ENCODE data around the gene CRLF2. TPM values are rescaled to one million over a fixed set of nuclear protein-coding genes. Genes with fewer than 3 reads are reported as not detected.
A peak's percentile ranks its signal among the peaks of the same experiment; 100 is the strongest.

Gene CRLF2
- total RNA-seq, 1 experiment from 2014 or later: 0.34 TPM

DNA sequence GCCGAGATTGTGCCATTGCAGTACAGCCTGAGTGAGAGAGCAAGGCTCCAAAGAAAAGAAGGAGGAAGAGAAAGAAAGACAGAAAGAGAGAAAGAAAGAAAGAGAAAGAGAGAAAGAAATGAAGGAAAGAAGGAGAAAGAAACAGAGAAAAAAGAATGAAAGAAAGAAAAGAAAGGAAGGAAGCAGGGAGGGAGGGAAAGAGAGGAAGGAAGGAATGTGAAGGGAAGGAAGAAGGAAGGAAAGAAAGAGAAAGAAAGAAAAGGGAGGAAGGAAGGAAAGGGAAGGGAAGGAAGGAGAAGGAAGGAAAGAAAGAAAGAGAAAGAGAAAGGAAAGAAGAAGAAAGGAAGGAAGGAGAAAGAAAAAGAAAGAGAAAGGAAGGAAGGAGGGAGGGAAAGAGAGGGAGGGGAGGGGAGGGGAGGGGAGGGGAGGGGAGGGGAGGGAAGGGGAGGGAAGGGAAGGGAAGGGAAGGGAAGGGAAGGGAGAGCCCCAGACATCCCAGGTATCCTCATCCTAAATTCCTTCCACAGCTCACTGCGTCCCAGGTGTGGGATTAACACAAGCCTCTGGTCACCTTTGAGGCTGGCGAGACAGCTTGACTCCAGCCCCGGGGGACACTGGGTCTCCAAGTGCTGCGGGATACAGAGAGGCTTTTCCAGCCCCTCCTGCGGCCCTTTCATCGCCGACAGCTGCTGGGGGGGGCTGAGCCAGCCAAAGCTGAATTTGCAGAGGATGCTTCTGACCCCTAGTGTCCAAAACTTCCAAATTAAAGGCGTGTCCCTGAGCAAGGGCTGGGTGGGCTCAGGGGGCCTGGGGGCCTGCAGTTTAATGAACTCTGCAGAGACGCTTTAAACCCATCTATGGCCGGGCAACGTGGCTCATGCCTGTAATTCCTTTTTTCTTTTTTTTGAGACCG is 32.0 kb upstream of the CRLF2 start:
- no peaks in the 10 kb centered on the region for H3K36me3 ChIP-seq (ENCODE audit: control insufficient read depth in 1 of 2, insufficient read depth in 2 of 2, low read length in 2 of 2)
- H3K4me1 ChIP-seq (ENCODE audit: control insufficient read depth in 1 of 2, insufficient read depth in 2 of 2, low read length in 2 of 2): peaks cover 7 to 43% of the 10 kb centered on the region in 2 experiments
- CTCF ChIA-PET: no interaction called here
- H4K20me1 ChIP-seq (ENCODE audit: insufficient read depth): no peaks in the 10 kb centered on the region
- no peaks in the 10 kb centered on the region for H3K79me2 ChIP-seq (ENCODE audit: insufficient read depth, low read length)
- H3K27ac ChIP-seq (ENCODE audit: low read depth, low read length): no peak overlapping the region
- TF ChIP-seq, protein P1, sequence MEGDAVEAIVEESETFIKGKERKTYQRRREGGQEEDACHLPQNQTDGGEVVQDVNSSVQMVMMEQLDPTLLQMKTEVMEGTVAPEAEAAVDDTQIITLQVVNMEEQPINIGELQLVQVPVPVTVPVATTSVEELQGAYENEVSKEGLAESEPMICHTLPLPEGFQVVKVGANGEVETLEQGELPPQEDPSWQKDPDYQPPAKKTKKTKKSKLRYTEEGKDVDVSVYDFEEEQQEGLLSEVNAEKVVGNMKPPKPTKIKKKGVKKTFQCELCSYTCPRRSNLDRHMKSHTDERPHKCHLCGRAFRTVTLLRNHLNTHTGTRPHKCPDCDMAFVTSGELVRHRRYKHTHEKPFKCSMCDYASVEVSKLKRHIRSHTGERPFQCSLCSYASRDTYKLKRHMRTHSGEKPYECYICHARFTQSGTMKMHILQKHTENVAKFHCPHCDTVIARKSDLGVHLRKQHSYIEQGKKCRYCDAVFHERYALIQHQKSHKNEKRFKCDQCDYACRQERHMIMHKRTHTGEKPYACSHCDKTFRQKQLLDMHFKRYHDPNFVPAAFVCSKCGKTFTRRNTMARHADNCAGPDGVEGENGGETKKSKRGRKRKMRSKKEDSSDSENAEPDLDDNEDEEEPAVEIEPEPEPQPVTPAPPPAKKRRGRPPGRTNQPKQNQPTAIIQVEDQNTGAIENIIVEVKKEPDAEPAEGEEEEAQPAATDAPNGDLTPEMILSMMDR (IDR thresholded peaks at IDR 0.05 in 2 of 3, conservative IDR thresholded peaks at IDR 0.05 in 1 of 3; ENCODE audit: borderline replicate concordance in 1 of 3, insufficient read depth in 1 of 3, low read depth in 2 of 3, low read length in 2 of 3): peak in 2 of 3 experiments; percentile 24 to 33; a peak in 3 of 6 replicates
- TF ChIP-seq TCF7L2 (IDR thresholded peaks at IDR 0.05; ENCODE audit: borderline replicate concordance, extremely low read depth, insufficient read depth, insufficient read length) (peak; percentile 84), SIN3A (IDR thresholded peaks at IDR 0.05; ENCODE audit: low read depth) (no peak)
- no peak overlapping the region for H2AFZ ChIP-seq (ENCODE audit: low read depth, low read length, poor library complexity, severe bottlenecking)
- RAD21 ChIA-PET (ENCODE audit: low non-redundant PET in 1 of 2, low total read pairs in 2 of 2, uncharacterized antibody in 2 of 2, unreplicated experiment in 2 of 2): no interaction called here
- no peak for DNase-seq (ENCODE audit: low read depth, low spot score)
- H3K4me3 ChIP-seq (replicated peaks in 1 of 2; ENCODE audit: low read depth in 1 of 2, low read length in 2 of 2): no peak overlapping the region; a peak in 1 of 4 replicates
- no peaks in the 10 kb centered on the region for H3K9me2 ChIP-seq (ENCODE audit: insufficient read depth)
- H3K27me3 ChIP-seq (ENCODE audit: insufficient read depth, low read length): no peaks in the 10 kb centered on the region
- intact Hi-C loops (cut with micrococcal nuclease): no loop called here
- no peak overlapping the region for H3K9ac ChIP-seq (ENCODE audit: low read length)
- POLR2A ChIA-PET: no interaction called here
- H3K4me2 ChIP-seq (ENCODE audit: low read length): peak overlapping the region; percentile 63
- no peaks in the 10 kb centered on the region for H3K9me3 ChIP-seq (ENCODE audit: control insufficient read depth in 1 of 2, insufficient read depth in 1 of 2, low read depth in 1 of 2, low read length in 2 of 2)
- BruUV-seq (replicated peaks): no TSS peak
- ATAC-seq: peak; percentile 39

DNA sequence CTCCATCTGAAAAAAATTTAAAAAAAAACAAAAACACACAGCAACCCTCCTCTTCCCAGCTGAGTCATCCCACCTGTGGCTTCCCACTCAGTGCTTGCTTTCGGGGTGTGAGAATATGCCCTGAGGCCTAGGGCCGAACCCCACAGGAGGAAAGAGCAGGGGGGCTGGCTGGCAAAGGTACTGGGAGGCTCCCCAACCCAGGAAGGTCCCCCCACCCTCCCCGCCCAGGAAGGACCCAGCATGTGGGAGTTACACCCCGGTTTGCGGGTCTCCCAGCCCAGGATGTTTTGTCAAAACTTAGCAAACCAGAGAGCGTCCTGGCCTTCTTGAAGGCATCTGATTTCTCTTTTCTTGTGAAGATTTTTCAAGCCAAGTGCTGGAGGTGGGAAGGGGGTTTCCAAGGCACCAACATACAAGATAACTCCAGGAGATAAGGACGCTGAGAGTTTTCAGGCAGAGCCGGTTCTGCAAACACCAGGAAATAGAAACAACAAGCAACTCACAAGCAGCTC is 30.5 kb upstream of the CRLF2 start:
- no peak for ATAC-seq
- Histone ChIP-seq H3K4me2 (ENCODE audit: low read length) (no peak overlapping the region), H3K9me3 (ENCODE audit: control insufficient read depth in 1 of 2, insufficient read depth in 1 of 2, low read depth in 1 of 2, low read length in 2 of 2) (no peaks in the 10 kb centered on the region), H3K4me3 (replicated peaks in 1 of 2; ENCODE audit: low read depth in 1 of 2, low read length in 2 of 2) (no peak overlapping the region), H3K27me3 (ENCODE audit: insufficient read depth, low read length) (no peaks in the 10 kb centered on the region), H3K4me1 (ENCODE audit: control insufficient read depth in 1 of 2, insufficient read depth in 2 of 2, low read length in 2 of 2) (peaks cover 0 to 31% of the 10 kb centered on the region in 2 experiments; a peak in 3 of 4 replicates), H3K79me2 (ENCODE audit: insufficient read depth, low read length) (no peaks in the 10 kb centered on the region), H3K27ac (ENCODE audit: low read depth, low read length) (no peak overlapping the region), H3K9ac (ENCODE audit: low read length) (no peak overlapping the region), H2AFZ (ENCODE audit: low read depth, low read length, poor library complexity, severe bottlenecking) (no peak overlapping the region), H4K20me1 (ENCODE audit: insufficient read depth) (no peaks in the 10 kb centered on the region), H3K36me3 (ENCODE audit: control insufficient read depth in 1 of 2, insufficient read depth in 2 of 2, low read length in 2 of 2) (no peaks in the 10 kb centered on the region), H3K9me2 (ENCODE audit: insufficient read depth) (no peaks in the 10 kb centered on the region)
- POLR2A ChIA-PET: no interaction called here
- RAD21 ChIA-PET (ENCODE audit: low non-redundant PET in 1 of 2, low total read pairs in 2 of 2, uncharacterized antibody in 2 of 2, unreplicated experiment in 2 of 2): no interaction called here
- DNase-seq (ENCODE audit: low read depth, low spot score): no peak
- CTCF ChIA-PET: no interaction called here
- intact Hi-C loops (cut with micrococcal nuclease): no loop called here
- BruUV-seq (replicated peaks): no TSS peak
- TF ChIP-seq, protein P2, sequence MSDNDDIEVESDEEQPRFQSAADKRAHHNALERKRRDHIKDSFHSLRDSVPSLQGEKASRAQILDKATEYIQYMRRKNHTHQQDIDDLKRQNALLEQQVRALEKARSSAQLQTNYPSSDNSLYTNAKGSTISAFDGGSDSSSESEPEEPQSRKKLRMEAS (IDR thresholded peaks at IDR 0.05): no peak
- TF ChIP-seq ZNF274 (IDR thresholded peaks at IDR 0.05; ENCODE audit: low read depth, low read length): no peak
- TF ChIP-seq, protein P3, sequence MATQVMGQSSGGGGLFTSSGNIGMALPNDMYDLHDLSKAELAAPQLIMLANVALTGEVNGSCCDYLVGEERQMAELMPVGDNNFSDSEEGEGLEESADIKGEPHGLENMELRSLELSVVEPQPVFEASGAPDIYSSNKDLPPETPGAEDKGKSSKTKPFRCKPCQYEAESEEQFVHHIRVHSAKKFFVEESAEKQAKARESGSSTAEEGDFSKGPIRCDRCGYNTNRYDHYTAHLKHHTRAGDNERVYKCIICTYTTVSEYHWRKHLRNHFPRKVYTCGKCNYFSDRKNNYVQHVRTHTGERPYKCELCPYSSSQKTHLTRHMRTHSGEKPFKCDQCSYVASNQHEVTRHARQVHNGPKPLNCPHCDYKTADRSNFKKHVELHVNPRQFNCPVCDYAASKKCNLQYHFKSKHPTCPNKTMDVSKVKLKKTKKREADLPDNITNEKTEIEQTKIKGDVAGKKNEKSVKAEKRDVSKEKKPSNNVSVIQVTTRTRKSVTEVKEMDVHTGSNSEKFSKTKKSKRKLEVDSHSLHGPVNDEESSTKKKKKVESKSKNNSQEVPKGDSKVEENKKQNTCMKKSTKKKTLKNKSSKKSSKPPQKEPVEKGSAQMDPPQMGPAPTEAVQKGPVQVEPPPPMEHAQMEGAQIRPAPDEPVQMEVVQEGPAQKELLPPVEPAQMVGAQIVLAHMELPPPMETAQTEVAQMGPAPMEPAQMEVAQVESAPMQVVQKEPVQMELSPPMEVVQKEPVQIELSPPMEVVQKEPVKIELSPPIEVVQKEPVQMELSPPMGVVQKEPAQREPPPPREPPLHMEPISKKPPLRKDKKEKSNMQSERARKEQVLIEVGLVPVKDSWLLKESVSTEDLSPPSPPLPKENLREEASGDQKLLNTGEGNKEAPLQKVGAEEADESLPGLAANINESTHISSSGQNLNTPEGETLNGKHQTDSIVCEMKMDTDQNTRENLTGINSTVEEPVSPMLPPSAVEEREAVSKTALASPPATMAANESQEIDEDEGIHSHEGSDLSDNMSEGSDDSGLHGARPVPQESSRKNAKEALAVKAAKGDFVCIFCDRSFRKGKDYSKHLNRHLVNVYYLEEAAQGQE (IDR thresholded peaks at IDR 0.05; ENCODE audit: low read depth): no peak
- no peak for TF ChIP-seq SRF (IDR thresholded peaks at IDR 0.05; ENCODE audit: low read depth)
- no peak for TF ChIP-seq POLR2AphosphoS5 (IDR thresholded peaks at IDR 0.05; ENCODE audit: low read depth, low read length)
- TF ChIP-seq, protein P4, sequence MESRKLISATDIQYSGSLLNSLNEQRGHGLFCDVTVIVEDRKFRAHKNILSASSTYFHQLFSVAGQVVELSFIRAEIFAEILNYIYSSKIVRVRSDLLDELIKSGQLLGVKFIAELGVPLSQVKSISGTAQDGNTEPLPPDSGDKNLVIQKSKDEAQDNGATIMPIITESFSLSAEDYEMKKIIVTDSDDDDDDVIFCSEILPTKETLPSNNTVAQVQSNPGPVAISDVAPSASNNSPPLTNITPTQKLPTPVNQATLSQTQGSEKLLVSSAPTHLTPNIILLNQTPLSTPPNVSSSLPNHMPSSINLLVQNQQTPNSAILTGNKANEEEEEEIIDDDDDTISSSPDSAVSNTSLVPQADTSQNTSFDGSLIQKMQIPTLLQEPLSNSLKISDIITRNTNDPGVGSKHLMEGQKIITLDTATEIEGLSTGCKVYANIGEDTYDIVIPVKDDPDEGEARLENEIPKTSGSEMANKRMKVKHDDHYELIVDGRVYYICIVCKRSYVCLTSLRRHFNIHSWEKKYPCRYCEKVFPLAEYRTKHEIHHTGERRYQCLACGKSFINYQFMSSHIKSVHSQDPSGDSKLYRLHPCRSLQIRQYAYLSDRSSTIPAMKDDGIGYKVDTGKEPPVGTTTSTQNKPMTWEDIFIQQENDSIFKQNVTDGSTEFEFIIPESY (IDR thresholded peaks at IDR 0.05; ENCODE audit: extremely low read depth, insufficient replicate concordance, low read length): no peak
